ENCODE measurements around the gene ARPC1B. TPM values are rescaled to one million over a fixed set of nuclear protein-coding genes. Genes with fewer than 3 reads are reported as not detected.
A peak's percentile ranks its signal among the peaks of the same experiment; 100 is the strongest.

Gene ARPC1B
- polyA plus RNA-seq, 6 donors from 2014 or later: 434 to 595 (median 483) TPM

DNA sequence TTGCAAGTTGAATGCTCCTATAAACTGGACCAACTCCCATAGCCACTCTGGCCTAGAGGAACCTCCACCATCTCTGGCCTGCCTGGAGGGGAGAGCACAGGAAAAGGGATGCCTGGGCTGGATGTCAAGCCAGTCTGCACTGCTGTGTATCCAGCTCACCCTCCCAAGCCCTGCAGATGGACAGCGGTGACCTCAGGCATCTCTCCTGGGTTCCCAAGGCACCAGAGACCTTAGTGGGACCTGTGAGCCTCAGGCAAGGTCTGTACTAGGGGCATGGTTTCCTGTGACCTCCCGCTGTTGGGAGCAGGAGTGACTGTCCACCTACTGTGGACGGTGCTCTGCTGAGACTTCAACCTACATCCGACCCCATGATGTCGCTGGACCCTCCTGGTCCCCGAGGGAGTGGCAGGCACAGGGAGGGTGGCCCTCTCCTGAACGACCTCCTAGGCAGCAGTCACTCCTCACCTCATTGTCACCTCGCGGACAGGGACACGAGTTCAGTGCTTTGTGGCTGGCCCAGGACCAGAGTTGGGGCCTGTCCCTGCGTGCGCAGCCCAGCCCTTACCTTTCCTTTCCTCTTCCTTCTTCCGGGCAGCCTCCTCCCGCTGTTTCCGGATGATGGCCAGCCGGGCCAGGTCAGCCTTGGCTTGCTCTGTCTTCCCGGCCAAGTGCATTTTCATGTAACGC, 22.9 kb downstream of the ARPC1B start:
- ATAC-seq (ENCODE audit: low read depth in 2 of 2) (no peak), DNase-seq (no peak)
- peaks cover 0 to 19% of the 10 kb centered on the region in 2 donors for H3K36me3 Mint-ChIP-seq
- H3K27me3 Mint-ChIP-seq: no peaks in the 10 kb centered on the region
- H3K9me3 Mint-ChIP-seq: no peaks in the 10 kb centered on the region
- no peak overlapping the region for H3K4me3 Mint-ChIP-seq
- H3K4me1 Mint-ChIP-seq: peaks cover 29 to 41% (median 30%) of the 10 kb centered on the region in 3 donors
- H3K27ac Mint-ChIP-seq: peak overlapping the region in 4 of 6 donors; percentile 36 to 92 (median 58)

DNA sequence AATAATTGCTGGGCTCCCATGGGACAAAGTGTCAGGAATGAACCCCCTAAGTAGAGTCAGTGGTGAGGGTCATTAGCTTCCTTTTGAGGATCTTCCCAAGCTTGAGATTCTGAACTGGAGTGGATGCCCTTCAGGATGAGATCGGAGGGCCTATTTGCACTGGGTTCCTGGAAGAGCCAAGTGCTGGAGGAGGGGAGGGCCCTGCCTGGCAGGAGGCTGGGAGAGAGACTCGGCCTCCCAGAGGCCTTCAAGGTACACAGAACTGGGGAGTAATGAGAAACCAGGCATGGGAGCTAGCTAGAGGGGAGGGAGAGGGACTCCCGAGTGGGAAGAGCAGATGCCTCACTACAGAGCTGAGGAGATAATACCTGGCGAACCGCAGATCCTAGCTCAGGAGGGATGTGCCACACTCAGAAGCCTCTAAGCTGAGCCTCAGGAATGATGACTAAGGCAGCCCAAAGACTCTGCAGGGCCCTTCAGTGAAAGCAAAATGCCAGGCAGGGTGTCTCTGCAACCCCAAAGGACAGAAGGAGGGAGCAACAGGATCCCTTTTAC, 24.4 kb downstream of the ARPC1B start:
- Mint-ChIP-seq H3K36me3 (peaks cover 5 to 31% of the 10 kb centered on the region in 2 donors), H3K4me3 (no peak overlapping the region), H3K9me3 (no peaks in the 10 kb centered on the region), H3K27ac (peak overlapping the region in 5 of 6 donors; percentile 11 to 92 (median 59)), H3K4me1 (peaks cover 24 to 38% (median 30%) of the 10 kb centered on the region in 3 donors), H3K27me3 (no peaks in the 10 kb centered on the region)
- DNase-seq: no peak
- ATAC-seq (ENCODE audit: low read depth in 2 of 2): no peak

DNA sequence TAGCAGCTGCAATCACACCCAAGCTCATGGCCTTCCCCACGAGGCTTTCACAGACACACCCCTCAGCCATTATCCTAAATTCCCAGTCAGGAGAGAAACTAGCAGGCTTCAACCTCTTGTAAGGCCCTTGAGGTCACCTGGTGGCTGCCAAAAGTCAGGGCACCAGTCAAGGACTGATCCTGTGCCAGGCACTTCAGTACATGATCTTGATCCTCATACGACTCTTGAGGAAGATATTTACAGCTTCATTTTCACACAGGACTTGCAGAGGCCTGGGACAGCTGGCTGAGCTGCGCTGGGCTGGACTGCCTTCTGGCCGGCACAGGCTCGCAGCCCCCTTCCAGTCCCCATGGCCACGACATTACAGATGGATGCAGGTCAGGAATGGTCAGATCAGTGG, 25.1 kb downstream of the ARPC1B start:
- Mint-ChIP-seq H3K27me3 (no peaks in the 10 kb centered on the region), H3K36me3 (peaks cover 5 to 31% of the 10 kb centered on the region in 2 donors), H3K9me3 (no peaks in the 10 kb centered on the region), H3K27ac (peak overlapping the region in 1 of 6 donors; percentile 74), H3K4me1 (peaks cover 25 to 40% (median 32%) of the 10 kb centered on the region in 3 donors), H3K4me3 (no peak overlapping the region)
- DNase-seq: no peak
- no peak for ATAC-seq (ENCODE audit: low read depth in 2 of 2)

DNA sequence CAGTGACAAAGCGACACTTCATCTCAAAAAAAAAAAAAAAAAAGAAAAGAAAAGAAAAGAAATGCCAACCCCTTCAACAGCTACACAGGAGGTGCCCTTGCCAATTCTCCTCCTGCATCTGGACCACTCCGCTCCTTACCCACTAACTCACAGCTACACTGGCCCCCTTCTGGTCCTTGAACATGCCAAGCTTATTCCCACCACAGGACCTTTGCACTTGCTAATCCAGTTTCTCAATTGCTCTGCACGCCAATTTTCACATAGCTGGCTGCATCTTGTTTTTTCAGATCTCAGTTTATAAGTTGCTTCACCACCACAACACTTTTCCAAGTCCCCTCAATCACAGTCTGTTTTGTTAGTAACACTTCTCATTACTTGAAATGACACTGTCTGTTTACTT, 28.3 kb downstream of the ARPC1B start:
- Mint-ChIP-seq H3K4me1 (peaks cover 43 to 56% (median 44%) of the 10 kb centered on the region in 3 donors), H3K4me3 (peak overlapping the region in 1 of 8 donors; percentile 57), H3K27me3 (no peaks in the 10 kb centered on the region), H3K36me3 (peaks cover 5 to 27% of the 10 kb centered on the region in 2 donors), H3K27ac (peak overlapping the region in 4 of 6 donors; percentile 21 to 93 (median 76)), H3K9me3 (no peaks in the 10 kb centered on the region)
- DNase-seq: no peak
- no peak for ATAC-seq (ENCODE audit: low read depth in 2 of 2)

DNA sequence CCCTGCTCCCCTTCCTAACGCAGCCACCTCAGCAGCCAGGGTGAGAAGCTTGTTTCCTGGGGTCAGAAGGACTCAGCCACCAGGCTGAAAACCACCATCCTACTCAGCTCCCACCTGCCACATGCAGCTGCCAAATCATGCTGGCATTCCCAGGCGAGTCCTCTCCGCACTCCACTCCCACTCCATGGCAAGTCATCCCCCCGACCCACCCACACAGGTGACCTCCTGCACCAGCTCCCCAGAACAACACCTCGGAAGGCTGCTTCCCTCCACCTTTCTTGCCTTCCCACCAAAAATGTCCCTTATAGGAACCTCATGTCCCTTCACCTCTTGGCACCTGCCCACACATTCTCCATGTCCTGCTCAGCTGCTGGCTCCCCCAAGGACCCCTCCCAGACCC, 29.2 kb downstream of the ARPC1B start:
- Mint-ChIP-seq H3K36me3 (peaks cover 5 to 20% of the 10 kb centered on the region in 2 donors), H3K4me3 (peak overlapping the region in 1 of 8 donors; percentile 12), H3K4me1 (peaks cover 39 to 51% (median 40%) of the 10 kb centered on the region in 3 donors), H3K27me3 (no peaks in the 10 kb centered on the region), H3K27ac (peak overlapping the region in 4 of 6 donors; percentile 67 to 93 (median 89)), H3K9me3 (no peaks in the 10 kb centered on the region)
- ATAC-seq (ENCODE audit: low read depth in 2 of 2) (no peak), DNase-seq (no peak)

DNA sequence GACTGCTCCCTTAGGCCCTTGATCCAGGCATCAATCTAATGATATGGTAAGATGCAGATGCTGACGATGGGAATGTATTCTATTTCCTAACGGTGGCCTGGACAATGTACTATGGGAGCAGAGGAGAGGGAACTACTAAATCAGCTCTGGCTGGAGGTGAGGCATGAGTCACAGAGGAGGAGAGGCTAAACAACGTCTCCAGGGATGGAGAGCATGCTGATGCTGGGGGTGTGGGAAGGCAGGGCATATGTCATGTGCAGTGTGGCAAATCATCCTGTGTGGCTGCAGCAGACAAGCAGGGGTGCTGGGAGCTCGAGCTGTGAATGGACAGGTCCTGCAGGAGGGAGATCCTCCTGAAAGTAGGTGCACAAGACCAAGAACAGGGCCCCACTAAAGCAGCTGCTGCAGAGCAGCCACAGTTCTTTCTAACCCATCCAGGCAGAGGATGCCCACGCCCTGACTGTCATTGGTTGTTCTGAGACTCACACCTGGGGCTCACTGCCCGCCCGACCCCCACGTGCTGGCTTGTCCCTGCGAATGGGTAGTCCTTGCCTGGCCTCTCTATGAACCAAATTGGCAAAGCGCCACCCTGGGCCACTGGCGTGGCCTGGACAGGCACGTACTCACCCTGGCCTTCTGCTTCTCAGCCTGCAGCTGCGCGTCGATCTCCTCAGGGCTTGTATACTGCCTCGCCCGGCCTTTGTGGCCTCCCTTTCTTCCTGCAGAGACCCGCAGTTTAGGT, 29.9 kb downstream of the ARPC1B start:
- ATAC-seq (ENCODE audit: low read depth in 2 of 2) (no peak), DNase-seq (no peak)
- H3K36me3 Mint-ChIP-seq: peaks cover 10 to 20% of the 10 kb centered on the region in 2 donors
- no peak overlapping the region for H3K4me3 Mint-ChIP-seq
- peaks cover 40 to 51% (median 45%) of the 10 kb centered on the region in 3 donors for H3K4me1 Mint-ChIP-seq
- peak overlapping the region in 4 of 6 donors; percentile 67 to 91 (median 85) for H3K27ac Mint-ChIP-seq
- no peaks in the 10 kb centered on the region for H3K9me3 Mint-ChIP-seq
- H3K27me3 Mint-ChIP-seq: no peaks in the 10 kb centered on the region

DNA sequence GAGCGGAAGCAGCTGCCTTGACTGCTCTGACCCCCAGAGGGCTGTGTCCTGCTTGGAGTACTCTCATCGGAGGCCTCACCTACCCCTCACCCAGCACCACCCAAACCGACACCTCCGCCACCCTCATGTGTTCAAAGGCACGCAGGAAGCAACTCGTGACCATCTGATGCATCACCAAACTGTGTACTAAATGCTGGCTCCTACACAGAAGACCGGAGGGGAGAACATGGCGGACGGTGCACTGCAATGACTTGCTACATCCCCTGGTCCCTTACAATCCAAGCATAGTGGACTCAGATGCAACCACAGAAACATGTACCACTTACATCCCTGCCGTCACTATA, 30.4 kb downstream of the ARPC1B start:
- H3K9me3 Mint-ChIP-seq: no peaks in the 10 kb centered on the region
- ATAC-seq (ENCODE audit: low read depth in 2 of 2) (no peak), DNase-seq (no peak)
- H3K27ac Mint-ChIP-seq: peak overlapping the region in 1 of 6 donors; percentile 80
- H3K4me3 Mint-ChIP-seq: no peak overlapping the region
- H3K27me3 Mint-ChIP-seq: no peaks in the 10 kb centered on the region
- H3K36me3 Mint-ChIP-seq: peaks cover 10 to 20% of the 10 kb centered on the region in 2 donors
- H3K4me1 Mint-ChIP-seq: peaks cover 44 to 51% (median 48%) of the 10 kb centered on the region in 3 donors

DNA sequence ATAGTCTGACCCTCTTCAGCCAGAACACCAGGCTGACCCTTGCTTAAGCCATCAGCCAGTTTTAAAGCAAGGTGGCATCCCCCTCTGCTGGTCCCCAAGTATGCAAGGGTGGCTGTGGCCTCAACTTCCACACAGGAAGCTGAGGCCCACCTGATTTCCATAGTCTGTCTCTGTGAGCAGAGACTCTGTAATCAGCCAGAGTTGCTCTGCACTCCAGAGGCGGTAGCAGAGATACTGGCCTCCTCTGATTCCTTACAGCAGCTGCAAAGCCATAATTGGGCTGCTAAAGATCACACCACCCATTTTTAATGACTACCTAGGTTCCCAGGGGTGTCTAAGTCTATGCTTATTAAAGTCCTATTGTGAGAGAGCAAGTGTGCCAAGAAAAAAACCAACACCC, 32.0 kb downstream of the ARPC1B start:
- H3K9me3 Mint-ChIP-seq: no peaks in the 10 kb centered on the region
- no peaks in the 10 kb centered on the region for H3K27me3 Mint-ChIP-seq
- DNase-seq: no peak
- H3K4me1 Mint-ChIP-seq: peaks cover 47 to 59% (median 47%) of the 10 kb centered on the region in 3 donors
- H3K36me3 Mint-ChIP-seq: peaks cover 10 to 20% of the 10 kb centered on the region in 2 donors
- no peak for ATAC-seq (ENCODE audit: low read depth in 2 of 2)
- H3K27ac Mint-ChIP-seq: peak overlapping the region in 4 of 6 donors; percentile 57 to 96 (median 70)
- H3K4me3 Mint-ChIP-seq: peak overlapping the region in 7 of 8 donors; percentile 10 to 100 (median 95)

DNA sequence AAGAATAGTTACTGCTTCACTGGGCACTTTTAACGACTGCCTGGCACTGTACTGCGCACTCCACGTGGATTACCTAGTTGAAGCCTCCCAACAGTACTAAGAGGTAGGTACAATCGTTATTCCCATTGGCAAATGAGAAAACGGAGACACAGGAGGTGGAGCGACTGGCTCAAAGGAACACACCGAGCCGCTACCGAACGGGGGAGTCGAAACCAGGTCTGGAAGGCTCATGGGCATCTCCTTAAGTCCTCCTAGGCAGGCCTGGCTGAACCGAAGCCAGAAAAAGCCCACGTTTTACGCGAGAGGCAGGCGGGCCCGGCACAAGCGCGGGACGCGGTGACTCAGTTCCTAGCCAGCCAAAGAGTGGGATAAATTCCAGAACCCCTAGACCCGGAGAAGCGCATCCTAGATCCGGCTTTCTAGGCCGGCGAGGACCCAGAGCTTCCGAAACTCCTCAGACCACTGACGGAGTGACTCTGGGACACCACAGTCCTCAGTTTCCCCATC, 33.4 kb downstream of the ARPC1B start:
- H3K27me3 Mint-ChIP-seq: no peaks in the 10 kb centered on the region
- ATAC-seq (ENCODE audit: low read depth in 2 of 2): no peak
- DNase-seq: no peak
- no peaks in the 10 kb centered on the region for H3K9me3 Mint-ChIP-seq
- peaks cover 45 to 61% (median 46%) of the 10 kb centered on the region in 3 donors for H3K4me1 Mint-ChIP-seq
- H3K4me3 Mint-ChIP-seq: peak overlapping the region; percentile 95 to 100 (median 98)
- H3K27ac Mint-ChIP-seq: peak overlapping the region; percentile 94 to 100 (median 98)
- peaks cover 9 to 16% of the 10 kb centered on the region in 2 donors for H3K36me3 Mint-ChIP-seq

DNA sequence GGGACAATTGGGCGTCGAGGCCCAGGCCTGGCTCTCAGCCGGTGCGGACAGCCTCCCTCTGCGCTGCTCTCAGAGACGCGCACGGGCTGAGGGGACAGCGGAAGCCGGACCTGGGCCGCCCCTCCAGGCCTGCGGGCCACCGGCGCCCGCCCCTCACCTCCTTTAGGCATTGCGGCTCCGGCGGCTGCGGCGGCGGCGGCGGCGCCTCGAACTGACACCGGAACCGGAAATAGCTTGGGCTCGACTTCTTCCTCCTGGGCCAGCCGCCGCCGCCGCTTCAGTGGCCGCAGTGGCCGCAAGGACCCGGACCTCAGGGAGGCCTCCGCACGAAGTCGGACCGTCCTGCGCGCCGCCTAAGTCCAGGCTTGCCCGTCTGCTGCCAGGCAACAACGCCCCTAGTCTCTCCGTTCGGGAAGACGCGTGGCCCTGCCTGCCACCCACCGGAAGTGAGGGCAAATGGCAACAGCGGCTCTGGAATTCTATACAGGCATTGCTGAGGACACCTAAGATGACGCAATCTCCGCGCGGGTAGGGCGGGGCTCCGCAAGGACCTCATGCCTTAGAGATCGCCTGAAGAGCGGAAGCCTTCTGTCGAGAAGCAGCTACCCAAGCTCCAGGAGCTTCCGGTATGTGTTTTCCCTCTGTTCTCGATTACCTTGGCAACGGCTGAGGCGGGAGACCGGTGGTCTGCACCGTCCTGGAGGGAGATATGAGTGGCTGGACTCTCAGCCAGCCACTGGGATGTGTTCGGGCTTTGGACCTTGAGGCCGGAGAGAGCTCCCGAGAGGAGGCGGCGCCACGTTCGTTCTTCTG, 34.1 kb downstream of the ARPC1B start, which contains the start of the genes BUD31 and PDAP1:
BUD31 (plus strand) TSS at position 591 of the 813 bp plus-strand sequence. CDS start 2,124 bp downstream, outside the sequence.
PDAP1 (minus strand) TSS at position 219 of the 813 bp plus-strand sequence; CDS start at position 170, 49 bp downstream.
- H3K27me3 Mint-ChIP-seq: no peaks in the 10 kb centered on the region
- ATAC-seq (ENCODE audit: low read depth in 2 of 2): peak; percentile 82 to 85

DNA sequence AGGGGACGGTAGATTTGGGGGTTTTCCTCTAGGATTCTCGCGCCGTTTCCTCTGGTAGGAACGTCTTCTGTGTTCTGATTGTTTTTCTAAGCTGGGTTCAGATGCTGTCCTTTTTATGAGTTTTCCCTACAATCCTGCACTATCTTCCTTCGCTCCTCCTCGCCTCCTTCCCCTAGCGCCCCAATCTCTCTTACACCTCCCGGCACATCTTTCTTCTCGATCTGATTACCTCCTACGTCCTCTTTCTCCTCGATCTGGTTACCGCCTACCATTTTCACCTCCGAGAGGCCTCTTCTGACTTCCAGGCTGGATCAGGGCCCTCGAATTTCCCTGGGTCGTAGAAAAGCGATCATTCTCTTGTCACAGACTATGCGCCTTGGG, 34.7 kb downstream of the ARPC1B start:
- H3K36me3 Mint-ChIP-seq: peaks cover 5 to 8% of the 10 kb centered on the region in 2 donors
- DNase-seq (no peak), ATAC-seq (ENCODE audit: low read depth in 2 of 2) (peak; percentile 8 to 19)
- peaks cover 33 to 52% (median 34%) of the 10 kb centered on the region in 3 donors for H3K4me1 Mint-ChIP-seq
- peak overlapping the region; percentile 95 to 100 (median 98) for H3K4me3 Mint-ChIP-seq
- H3K27me3 Mint-ChIP-seq: no peaks in the 10 kb centered on the region
- peak overlapping the region; percentile 96 to 100 (median 100) for H3K27ac Mint-ChIP-seq
- no peaks in the 10 kb centered on the region for H3K9me3 Mint-ChIP-seq

More for the DNA sequence above, 34.1 kb downstream of the ARPC1B start, which contains the start of the genes BUD31 and PDAP1:
- peak; percentile 98 for DNase-seq
- Mint-ChIP-seq H3K36me3 (peaks cover 5 to 10% of the 10 kb centered on the region in 2 donors), H3K9me3 (no peaks in the 10 kb centered on the region), H3K4me3 (peak within 1 kb of the TSS; percentile 95 to 100 (median 98)), H3K27ac (peak within 1 kb of the TSS; percentile 96 to 100 (median 100)), H3K4me1 (peaks cover 39 to 57% (median 39%) of the 10 kb centered on the region in 3 donors)

DNA sequence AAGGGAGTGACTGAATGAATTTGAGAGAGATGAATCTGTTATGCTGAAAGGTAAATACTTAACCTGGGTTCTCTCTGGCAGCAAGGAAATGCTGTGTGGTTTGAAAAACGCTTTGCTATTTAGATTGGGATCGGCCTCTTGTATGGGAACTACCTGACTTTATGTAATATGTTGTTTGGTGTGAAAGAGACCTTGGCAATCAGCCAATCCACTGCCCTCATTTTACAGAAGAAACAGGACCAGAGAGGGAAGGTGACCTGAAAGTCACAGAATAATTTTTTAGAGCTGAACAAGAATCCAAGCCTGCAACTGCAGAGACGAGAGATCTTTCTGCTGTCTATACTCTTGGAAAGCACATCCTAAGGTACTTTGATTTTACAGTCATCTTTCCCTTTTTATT, 35.3 kb downstream of the ARPC1B start:
- no peaks in the 10 kb centered on the region for H3K9me3 Mint-ChIP-seq
- peaks cover 5 to 12% of the 10 kb centered on the region in 2 donors for H3K36me3 Mint-ChIP-seq
- H3K27me3 Mint-ChIP-seq: no peaks in the 10 kb centered on the region
- DNase-seq (no peak), ATAC-seq (ENCODE audit: low read depth in 2 of 2) (no peak)
- peak overlapping the region; percentile 95 to 100 (median 98) for H3K4me3 Mint-ChIP-seq
- H3K27ac Mint-ChIP-seq: peak overlapping the region in 3 of 6 donors; percentile 64 to 100 (median 96)
- peaks cover 27 to 48% (median 33%) of the 10 kb centered on the region in 3 donors for H3K4me1 Mint-ChIP-seq
